Mesenchymal stem cell (in vitro differentiated cells and primary cell): Measurements from ENCODE around the gene BCKDHA.
A peak's percentile ranks its signal among the peaks of the same experiment; 100 is the strongest.

Source experiments
- DNase-seq: peaks from one replicate; pipeline ENCODE4 v3.0.0-alpha.2; 2013
- H2AFZ ChIP-seq: one replicate; pipeline ENCODE4 v1.6.1; 2013; ENCODE audit warnings: low read depth, mild to moderate bottlenecking, control low read depth, inconsistent platforms, low read length, moderate library complexity
- H2AK5ac ChIP-seq: 2 replicates; pipeline ENCODE4 v1.6.1; 2013; ENCODE audit warnings: low read length, moderate library complexity, mild to moderate bottlenecking, inconsistent platforms; ENCODE audit not compliant: severe bottlenecking
- H2BK120ac ChIP-seq: one replicate; pipeline ENCODE4 v1.6.1; 2013; ENCODE audit warnings: low read depth, mild to moderate bottlenecking, inconsistent platforms, low read length, moderate library complexity
- H2BK12ac ChIP-seq, 2 experiments: one replicate each; pipeline ENCODE4 v1.6.1; 2013; ENCODE audit warnings: inconsistent platforms in 2 of 2, low read length in 2 of 2, mild to moderate bottlenecking in 2 of 2, moderate library complexity in 2 of 2, control low read depth in 1 of 2
- H2BK15ac ChIP-seq: one replicate; pipeline ENCODE4 v1.6.1; 2013; ENCODE audit warnings: mild to moderate bottlenecking, low read depth, inconsistent platforms; ENCODE audit not compliant: poor library complexity, severe bottlenecking
- H2BK5ac ChIP-seq: 2 replicates; pipeline ENCODE4 v1.6.1; 2013; ENCODE audit warnings: low read depth, mild to moderate bottlenecking, low read length, control low read depth, inconsistent platforms; ENCODE audit not compliant: poor library complexity, severe bottlenecking
- H3K14ac ChIP-seq, 2 experiments: one replicate each; pipeline ENCODE4 v1.6.1; 2013; ENCODE audit warnings: inconsistent platforms in 2 of 2, low read length in 2 of 2, control low read depth in 1 of 2, mild to moderate bottlenecking in 1 of 2, moderate library complexity in 1 of 2
- H3K18ac ChIP-seq, 2 experiments: one replicate each; pipeline ENCODE4 v1.6.1; 2013; ENCODE audit warnings: inconsistent platforms in 2 of 2, low read length in 2 of 2, control low read depth in 1 of 2, low read depth in 1 of 2, mild to moderate bottlenecking in 1 of 2
- H3K23ac ChIP-seq, 2 experiments: one replicate each; pipeline ENCODE4 v1.6.1; 2013; ENCODE audit warnings: inconsistent platforms in 2 of 2, low read length in 2 of 2, mild to moderate bottlenecking in 2 of 2, moderate library complexity in 2 of 2, control low read depth in 1 of 2
- H3K27ac ChIP-seq: 2 replicates; pipeline ENCODE4 v1.5.1; 2013; ENCODE audit warnings: mild to moderate bottlenecking, moderate library complexity, low read length, control low read depth, inconsistent platforms; ENCODE audit not compliant: poor library complexity, severe bottlenecking
- H3K27me3 ChIP-seq, 2 experiments: 2 replicates each; pipeline versions ENCODE4 v1.6.1 to v1.7.0; 2013; ENCODE audit warnings: low read length in 2 of 2, mild to moderate bottlenecking in 2 of 2, moderate library complexity in 2 of 2, control low read depth in 1 of 2, inconsistent platforms in 1 of 2; ENCODE audit not compliant: control insufficient read depth in 1 of 2, insufficient read depth in 1 of 2
- H3K36me3 ChIP-seq, 2 experiments: 2 replicates each; pipeline versions ENCODE4 v1.6.1 to v1.7.0; 2013; ENCODE audit warnings: low read length in 2 of 2, control low read depth in 1 of 2, inconsistent platforms in 1 of 2, low read depth in 1 of 2, mild to moderate bottlenecking in 1 of 2; ENCODE audit not compliant: insufficient read depth in 2 of 2, control insufficient read depth in 1 of 2
- H3K4ac ChIP-seq, 2 experiments: one replicate each; pipeline ENCODE4 v1.6.1; 2013; ENCODE audit warnings: inconsistent platforms in 2 of 2, low read length in 2 of 2, mild to moderate bottlenecking in 2 of 2, moderate library complexity in 2 of 2, control low read depth in 1 of 2, low read depth in 1 of 2
- H3K4me1 ChIP-seq: 2 replicates; pipeline ENCODE4 v1.6.1; 2013; ENCODE audit warnings: low read depth, low read length, control low read depth; ENCODE audit not compliant: control insufficient read depth, insufficient read depth
- H3K4me2 ChIP-seq: 2 replicates; pipeline ENCODE4 v1.6.1; 2013; ENCODE audit warnings: low read length, mild to moderate bottlenecking, inconsistent platforms; ENCODE audit not compliant: poor library complexity, severe bottlenecking
- H3K4me3 ChIP-seq, 2 experiments: 2 replicates each; pipeline versions ENCODE4 v1.5.1 to v1.7.0; 2013; ENCODE audit warnings: low read length in 2 of 2, mild to moderate bottlenecking in 2 of 2, control low read depth in 1 of 2, low read depth in 1 of 2; ENCODE audit not compliant: insufficient read depth in 1 of 2
- H3K79me1 ChIP-seq: replicated peaks from 2 replicates; pipeline ENCODE4 v1.6.1; 2013; ENCODE audit warnings: mild to moderate bottlenecking, control low read depth, low read length, inconsistent platforms; ENCODE audit not compliant: poor library complexity, severe bottlenecking
- H3K9ac ChIP-seq: 2 replicates; pipeline ENCODE4 v1.7.0; 2013; ENCODE audit warnings: mild to moderate bottlenecking, low read length, moderate library complexity
- H3K9me3 ChIP-seq: 2 replicates; pipeline ENCODE4 v1.7.0; 2013; ENCODE audit warnings: mild to moderate bottlenecking, low read length; ENCODE audit not compliant: control insufficient read depth
- H4K8ac ChIP-seq: one replicate; pipeline ENCODE4 v1.6.1; 2013; ENCODE audit warnings: inconsistent platforms, mild to moderate bottlenecking, low read length, moderate library complexity
- H4K91ac ChIP-seq: one replicate; pipeline ENCODE4 v1.6.1; 2013; ENCODE audit warnings: mild to moderate bottlenecking, low read length, inconsistent platforms
- WGBS: methylation state at CpG from one replicate; pipeline ENCODE4 v1.1.7; 2013; ENCODE audit warnings: mixed read lengths; 5-methylcytosine and 5-hydroxymethylcytosine counted together

Gene BCKDHA

GRCh38 chr19:41435936-41436673 is 38.5 kb downstream of the BCKDHA start:
- H3K23ac ChIP-seq = no peak overlapping the region
- no peak overlapping the region for H3K9ac ChIP-seq
- peaks cover 0 to 7% of the 10 kb centered on the region in 2 experiments for H3K27me3 ChIP-seq
- no peaks in the 10 kb centered on the region for H3K9me3 ChIP-seq
- H2AFZ ChIP-seq = no peak overlapping the region
- no peak overlapping the region for H2BK15ac ChIP-seq
- H3K4me3 ChIP-seq = no peak overlapping the region
- no peak overlapping the region for H4K91ac ChIP-seq
- no peak overlapping the region for H2BK12ac ChIP-seq
- peaks cover 33% of the 10 kb centered on the region for H3K79me1 ChIP-seq
- H2AK5ac ChIP-seq = no peak overlapping the region
- no peak overlapping the region for H2BK120ac ChIP-seq
- H4K8ac ChIP-seq = no peak overlapping the region
- H3K4me1 ChIP-seq = peaks cover 5% of the 10 kb centered on the region
- H3K18ac ChIP-seq = no peak overlapping the region
- DNase-seq = no peak
- no peak overlapping the region for H3K14ac ChIP-seq
- no peak overlapping the region for H3K27ac ChIP-seq
- peaks cover 38 to 44% of the 10 kb centered on the region in 2 experiments for H3K36me3 ChIP-seq
- H3K4ac ChIP-seq = no peak overlapping the region
- H3K4me2 ChIP-seq = no peak overlapping the region
- H2BK5ac ChIP-seq = no peak overlapping the region
- 99% methylated on average over 19 of the region's 19 CpGs for WGBS

GRCh38 chr19:41436674-41436951 is 39.0 kb downstream of the BCKDHA start:
- Histone ChIP-seq H2BK12ac (no peak overlapping the region), H3K18ac (no peak overlapping the region), H3K23ac (no peak overlapping the region), H3K9me3 (no peaks in the 10 kb centered on the region), H4K91ac (no peak overlapping the region), H3K4ac (no peak overlapping the region), H3K27me3 (peaks cover 0 to 10% of the 10 kb centered on the region in 2 experiments), H3K27ac (no peak overlapping the region), H3K4me1 (peaks cover 5% of the 10 kb centered on the region), H2AK5ac (no peak overlapping the region), H2BK5ac (no peak overlapping the region), H2BK120ac (no peak overlapping the region), H3K36me3 (peaks cover 35 to 40% of the 10 kb centered on the region in 2 experiments), H3K14ac (no peak overlapping the region), H4K8ac (no peak overlapping the region), H3K79me1 (peaks cover 33% of the 10 kb centered on the region), H2BK15ac (no peak overlapping the region), H3K4me3 (no peak overlapping the region), H3K9ac (no peak overlapping the region), H2AFZ (no peak overlapping the region), H3K4me2 (no peak overlapping the region)
- DNase-seq = no peak

GRCh38 chr19:41437944-41438574 is 40.4 kb downstream of the BCKDHA start:
- Histone ChIP-seq H4K91ac (no peak overlapping the region), H2BK12ac (no peak overlapping the region), H3K4me1 (peaks cover 6% of the 10 kb centered on the region), H3K23ac (no peak overlapping the region), H2AFZ (no peak overlapping the region), H4K8ac (no peak overlapping the region), H3K4me3 (no peak overlapping the region), H2AK5ac (peak overlapping the region; percentile 17), H3K4me2 (no peak overlapping the region), H3K18ac (no peak overlapping the region), H2BK120ac (no peak overlapping the region), H3K27ac (no peak overlapping the region), H3K14ac (no peak overlapping the region), H3K4ac (no peak overlapping the region), H3K9ac (no peak overlapping the region), H2BK15ac (no peak overlapping the region), H3K79me1 (peaks cover 31% of the 10 kb centered on the region), H2BK5ac (no peak overlapping the region), H3K9me3 (no peaks in the 10 kb centered on the region), H3K36me3 (peaks cover 20 to 26% of the 10 kb centered on the region in 2 experiments), H3K27me3 (peaks cover 6 to 14% of the 10 kb centered on the region in 2 experiments)
- 98% methylated on average over 6 of the region's 7 CpGs for whole genome bisulfite sequencing
- DNase-seq = no peak

GRCh38 chr19:41439441-41440222 is 42.0 kb downstream of the BCKDHA start, which contains the start of gene DMAC2:
Gene DMAC2 (minus strand): TSS chr19:41439912. CDS start chr19:41439899, 13 bp downstream.
- peak; percentile 99 for DNase-seq
- peaks cover 17 to 18% of the 10 kb centered on the region in 2 experiments for H3K36me3 ChIP-seq
- peak within 1 kb of the TSS; percentile 73 for H3K4me2 ChIP-seq

More at GRCh38 chr19:41439441-41440222, 42.0 kb downstream of the BCKDHA start, which contains the start of gene DMAC2:
- H4K8ac ChIP-seq = peak within 1 kb of the TSS; percentile 100
- H2BK120ac ChIP-seq = no peak within 1 kb of the TSS
- peak within 1 kb of the TSS; percentile 99 for H3K27ac ChIP-seq
- H3K9me3 ChIP-seq = no peaks in the 10 kb centered on the region
- peak within 1 kb of the TSS; percentile 99 for H4K91ac ChIP-seq
- peak within 1 kb of the TSS; percentile 91 to 98 for H3K4me3 ChIP-seq
- peak within 1 kb of the TSS; percentile 94 for H2AFZ ChIP-seq
- no peak within 1 kb of the TSS for H2BK5ac ChIP-seq
- H3K14ac ChIP-seq = peak within 1 kb of the TSS in 1 of 2 experiments; percentile 86
- peak within 1 kb of the TSS; percentile 100 for H2BK15ac ChIP-seq
- H3K9ac ChIP-seq = peak within 1 kb of the TSS; percentile 94
- H3K18ac ChIP-seq = peak within 1 kb of the TSS; percentile 96 to 97
- 5% methylated on average over 40 of the region's 40 CpGs for WGBS
- peak within 1 kb of the TSS; percentile 18 for H2AK5ac ChIP-seq
- peaks cover 16 to 30% of the 10 kb centered on the region in 2 experiments for H3K27me3 ChIP-seq
- H3K79me1 ChIP-seq = peaks cover 26% of the 10 kb centered on the region
- H3K4me1 ChIP-seq = peaks cover 6% of the 10 kb centered on the region
- peak within 1 kb of the TSS in 1 of 2 experiments; percentile 33 for H2BK12ac ChIP-seq
- H3K4ac ChIP-seq = peak within 1 kb of the TSS in 1 of 2 experiments; percentile 84
- no peak within 1 kb of the TSS for H3K23ac ChIP-seq
